Activated naive CD4-positive, alpha-beta T cell (primary cell): ENCODE data around the gene ADAMTS9.

Source experiments
- DNase-seq, 4 experiments: peaks; one replicate each; lab custom pipeline; 2025; lab: John Stamatoyannopoulos, UW

Gene ADAMTS9

DNA sequence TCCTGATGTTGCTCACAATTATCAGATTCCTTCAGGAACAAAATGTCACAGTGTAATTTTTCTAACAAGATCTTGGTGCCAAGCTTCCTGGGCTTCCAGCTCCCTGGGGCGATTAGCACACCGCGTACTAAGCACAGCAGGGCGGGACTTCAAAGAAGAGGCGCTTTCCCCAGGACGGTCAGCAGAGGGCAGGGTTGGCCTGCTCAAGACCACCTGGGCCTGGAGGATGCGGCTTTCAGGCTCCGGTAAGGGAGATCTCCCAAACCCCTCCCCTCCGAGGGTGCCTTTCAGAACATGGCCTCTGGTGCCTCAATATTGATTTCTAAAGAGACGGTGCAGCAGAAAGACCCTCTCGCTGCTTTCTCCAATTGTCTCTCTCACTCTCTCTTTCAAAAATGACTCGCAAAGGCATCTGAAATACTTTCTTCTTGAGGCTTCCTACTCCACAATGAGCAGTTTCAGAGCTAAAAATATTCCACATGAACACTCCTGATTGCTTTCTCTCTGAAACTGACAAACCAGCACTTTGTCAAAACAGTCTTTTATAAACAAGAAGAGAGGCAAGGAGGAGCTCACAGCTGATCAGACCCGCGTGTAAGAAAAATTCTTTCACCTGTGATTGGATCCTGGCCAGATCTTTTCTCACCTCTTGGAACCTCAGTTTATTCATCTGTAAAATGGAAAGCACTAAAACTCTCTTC lies 154.0 kb downstream of the ADAMTS9 start:
- peak in 2 of 4 experiments; percentile 1 to 3 for DNase-seq

DNA sequence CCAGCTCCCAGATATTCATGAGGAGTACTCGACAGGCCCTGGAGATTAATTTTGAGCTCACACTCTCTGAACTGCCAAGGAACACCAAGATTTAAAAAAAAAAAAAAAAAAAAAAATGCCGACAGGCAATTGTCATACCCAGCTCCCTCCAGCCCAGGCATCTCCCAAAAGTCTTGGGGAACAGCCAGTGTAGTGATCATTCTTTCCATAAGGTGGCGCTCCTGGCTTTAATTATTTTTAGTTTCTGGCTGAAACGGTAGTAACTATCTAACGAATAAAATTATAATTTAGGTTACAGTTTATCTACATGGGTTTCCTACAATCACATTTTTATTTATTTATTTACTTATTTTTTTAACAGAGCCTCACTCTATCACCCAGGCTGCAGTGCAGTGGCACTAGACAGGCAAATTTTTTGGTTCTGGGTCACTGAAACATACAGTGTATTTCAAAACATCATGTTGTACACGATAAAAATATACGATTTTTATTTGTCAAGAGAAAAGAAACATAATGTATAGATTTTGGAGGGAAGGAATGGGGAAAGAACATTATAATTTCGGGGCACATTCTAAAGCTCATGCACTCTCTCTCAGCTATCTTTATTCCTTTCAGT lies 157.3 kb downstream of the ADAMTS9 start:
- DNase-seq: no peak

- DNase-seq: no peak
Measured at GRCh38 chr3:64523324-64523723, 164.5 kb downstream of the ADAMTS9 start.

GRCh38 chr3:64520334-64520733 lies 167.5 kb downstream of the ADAMTS9 start:
- DNase-seq: no peak

- no peak for DNase-seq
Measured at GRCh38 chr3:64518950-64519349, 168.8 kb downstream of the ADAMTS9 start.

- no peak for DNase-seq
Measured at GRCh38 chr3:64518496-64518895, 169.3 kb downstream of the ADAMTS9 start.

DNA sequence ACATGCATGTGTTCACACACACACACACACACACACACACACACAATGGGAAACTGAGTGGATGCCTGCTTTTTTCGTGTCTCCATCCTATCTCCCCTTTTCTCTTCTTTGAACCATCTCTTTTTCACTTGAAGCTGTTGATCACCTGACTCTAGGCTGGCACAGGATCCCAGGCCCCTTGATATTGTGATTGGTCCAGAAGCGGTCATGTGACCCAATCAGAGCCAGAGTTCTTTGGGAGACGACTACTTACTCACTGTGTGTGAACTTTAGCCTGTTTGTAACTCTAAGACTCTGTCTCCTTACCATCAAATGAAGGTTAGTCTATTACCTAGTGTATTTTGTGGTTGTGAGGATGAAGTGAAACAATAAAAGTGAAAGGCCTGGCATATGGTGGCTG lies 172.9 kb downstream of the ADAMTS9 start:
- DNase-seq: no peak

DNA sequence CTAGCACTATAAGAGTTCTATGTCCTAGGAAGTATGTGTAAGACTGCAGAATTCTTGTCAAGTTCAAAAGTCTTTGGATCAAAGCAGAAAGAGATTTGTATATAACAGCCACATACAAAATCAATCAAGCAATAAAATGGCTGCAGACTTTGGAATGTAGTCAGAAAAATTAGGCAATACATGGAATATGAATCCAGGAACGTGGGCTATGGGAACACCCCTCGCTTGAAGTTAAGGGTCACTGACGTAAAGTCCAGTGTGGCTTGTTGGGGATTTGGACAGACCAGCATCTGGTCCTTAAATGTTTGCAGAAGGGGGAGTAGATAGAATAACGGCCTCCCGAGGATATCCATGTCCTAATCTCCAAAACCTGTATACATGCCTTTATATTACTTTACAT lies 178.6 kb downstream of the ADAMTS9 start:
- no peak for DNase-seq

GRCh38 chr3:64508140-64508539 lies 179.7 kb downstream of the ADAMTS9 start:
- DNase-seq: no peak

DNA sequence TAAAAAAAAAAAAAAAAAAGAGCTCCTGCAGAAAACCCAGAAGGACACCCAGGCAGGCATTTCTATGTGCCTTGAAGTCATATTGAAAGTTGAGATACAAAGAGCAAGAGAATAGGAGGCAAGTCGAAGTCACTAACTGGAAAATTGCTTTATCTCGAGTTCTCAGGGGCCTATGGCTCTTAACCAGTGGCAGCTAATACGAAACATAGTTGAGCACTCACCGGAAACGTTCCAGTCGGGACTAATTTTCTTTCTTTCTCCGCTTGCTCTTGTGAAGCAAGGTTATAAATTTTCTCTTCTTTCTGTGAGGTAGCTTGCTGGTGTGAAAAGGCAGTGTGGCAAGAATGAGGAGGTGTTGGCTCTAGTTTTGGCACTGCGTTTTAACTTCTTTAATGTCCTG lies 181.5 kb downstream of the ADAMTS9 start:
- DNase-seq: no peak

- DNase-seq: no peak
Measured at GRCh38 chr3:64505419-64505818, 182.4 kb downstream of the ADAMTS9 start.

- DNase-seq: no peak
Measured at GRCh38 chr3:64502284-64502683, 185.5 kb downstream of the ADAMTS9 start.

GRCh38 chr3:64501298-64501906 lies 186.4 kb downstream of the ADAMTS9 start:
- no peak for DNase-seq

GRCh38 chr3:64496786-64497490 lies 190.9 kb downstream of the ADAMTS9 start:
- no peak for DNase-seq

DNA sequence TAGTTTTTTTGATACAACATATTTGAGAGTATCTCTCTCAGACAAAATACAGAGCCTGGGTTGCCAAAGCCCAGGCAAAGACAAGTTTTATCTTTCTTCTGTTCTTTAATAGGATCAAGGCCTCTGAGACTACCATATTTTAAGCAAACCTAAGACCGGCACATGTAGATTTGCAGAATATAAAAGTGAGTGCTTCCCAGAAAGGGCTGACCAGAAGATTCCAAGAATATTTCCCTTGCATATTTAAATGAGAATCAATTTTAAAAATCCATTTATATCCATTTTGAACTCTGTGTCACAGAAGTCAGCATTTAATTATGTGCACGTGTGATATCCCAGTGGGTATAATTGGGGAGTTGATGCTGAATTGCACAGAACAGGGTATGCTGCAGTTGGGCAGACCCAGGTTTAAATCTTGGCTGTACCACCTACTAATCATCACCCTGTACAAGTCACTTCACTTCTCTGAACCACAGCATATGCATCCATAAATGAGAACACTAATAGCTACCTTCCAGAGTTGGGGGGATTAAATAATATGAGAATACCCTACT lies 191.9 kb downstream of the ADAMTS9 start:
- DNase-seq: no peak

- no peak for DNase-seq
Measured at GRCh38 chr3:64495121-64495780, 192.5 kb downstream of the ADAMTS9 start.

DNA sequence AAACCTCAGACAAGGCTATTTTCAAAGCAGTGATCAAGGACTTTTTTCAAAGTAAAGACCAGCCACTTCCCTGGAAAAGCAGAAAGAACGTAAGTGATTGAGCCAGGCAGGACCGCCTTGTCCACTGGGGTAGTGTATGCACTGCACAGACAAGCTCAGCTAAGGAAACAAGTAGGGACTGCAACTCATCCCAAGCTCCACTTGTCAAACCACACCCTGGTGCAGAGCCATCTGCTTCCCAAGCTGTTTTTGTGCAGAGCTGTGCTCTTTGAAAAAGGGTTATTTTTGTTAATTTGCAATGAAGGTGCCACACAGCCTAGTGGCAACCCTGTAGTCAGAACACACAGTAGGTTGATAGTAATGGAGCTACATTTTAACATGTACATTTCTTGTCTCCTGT lies 193.3 kb downstream of the ADAMTS9 start:
- no peak for DNase-seq

- DNase-seq: no peak
Measured at GRCh38 chr3:64493149-64493548, 194.7 kb downstream of the ADAMTS9 start.

DNA sequence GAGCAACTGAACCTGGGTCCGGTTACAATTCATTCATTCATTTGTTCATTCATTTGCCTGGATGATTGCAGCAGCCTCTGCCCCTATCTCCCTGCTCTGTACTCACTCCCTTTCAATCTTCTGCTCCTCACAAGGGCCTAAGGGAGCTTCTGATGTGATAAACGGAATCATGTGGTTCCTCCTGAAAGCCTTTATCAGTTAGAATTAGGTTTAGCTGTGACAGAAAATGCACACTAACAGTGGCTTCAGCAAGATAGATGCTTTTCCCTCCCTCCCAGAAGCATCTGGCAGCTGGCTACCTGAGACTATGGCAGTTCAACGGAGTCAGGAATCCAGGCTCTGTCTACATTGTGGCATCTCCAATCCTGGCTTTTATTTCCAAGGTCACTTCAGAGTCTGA lies 196.0 kb downstream of the ADAMTS9 start:
- DNase-seq: no peak

- DNase-seq: no peak
Measured at GRCh38 chr3:64490180-64490724, 197.5 kb downstream of the ADAMTS9 start.

DNA sequence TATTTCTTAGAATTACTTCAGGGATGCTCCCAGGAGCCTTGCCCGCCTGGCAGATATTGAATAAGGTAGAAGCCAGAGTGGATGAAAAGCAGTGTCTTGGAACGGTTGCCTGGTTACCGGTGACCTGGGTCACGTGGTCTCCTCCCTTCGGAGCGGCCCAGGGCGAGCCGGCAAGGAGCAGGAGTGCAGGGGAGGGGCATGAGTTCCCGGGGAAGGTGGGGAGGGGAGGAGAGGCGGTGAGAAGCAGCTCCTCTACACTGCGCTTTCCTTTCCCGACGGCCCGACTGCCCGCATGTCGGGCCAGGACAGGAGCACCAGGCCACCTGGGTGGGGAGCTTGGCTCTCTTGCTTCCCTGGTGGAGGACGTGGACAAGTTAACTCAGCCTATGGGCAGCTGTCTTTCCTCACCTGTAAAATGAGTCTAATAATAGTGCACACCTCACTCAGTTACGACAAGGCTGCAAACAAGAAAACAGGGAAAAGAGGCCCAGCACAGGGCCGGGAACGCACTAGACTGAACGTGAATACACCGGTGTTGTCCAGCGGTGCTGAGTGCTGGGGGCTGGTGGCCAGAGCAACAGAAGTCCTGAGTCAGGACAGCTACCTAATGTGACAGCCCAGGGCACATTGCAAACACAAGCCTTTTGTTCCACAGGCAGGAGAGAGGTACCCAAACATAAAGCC lies 198.3 kb downstream of the ADAMTS9 start:
- no peak for DNase-seq
